ENCODE measurements around the gene PLXNA4.

PLXNA4 gene

DNA sequence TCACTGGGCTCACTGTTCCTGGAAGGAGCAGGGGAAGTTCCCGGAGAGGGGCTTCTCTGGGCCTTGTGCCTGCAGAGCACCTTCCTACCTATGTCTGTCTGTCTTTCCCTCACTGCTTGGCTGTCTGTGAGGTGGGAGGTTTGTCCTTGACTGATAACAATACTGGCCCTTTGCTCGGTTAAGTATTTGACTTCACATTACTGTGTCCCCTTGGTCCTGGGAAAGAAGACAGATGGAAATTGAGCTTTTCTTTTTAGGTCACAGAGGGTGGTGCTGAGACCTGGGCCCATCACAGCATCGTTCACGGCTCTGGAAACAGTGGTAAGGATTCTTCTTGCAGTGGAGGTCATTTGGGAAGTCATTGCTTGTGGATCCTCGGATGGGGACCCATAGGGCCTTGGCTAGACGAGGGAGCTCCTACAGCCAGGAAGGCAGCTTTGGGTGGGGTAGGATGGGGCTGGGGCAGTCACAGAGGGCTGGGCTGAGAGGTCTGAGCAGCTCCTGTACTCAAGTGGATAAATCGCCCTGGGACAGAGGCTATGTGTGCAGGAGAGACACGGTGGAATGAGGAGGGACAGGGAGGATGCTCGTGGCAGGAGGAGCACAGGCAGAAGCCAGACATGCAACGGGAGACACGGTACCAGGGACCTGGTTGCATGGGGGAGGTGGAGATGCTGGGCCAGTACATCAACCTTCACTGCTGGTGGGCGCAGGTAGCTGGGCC is 450.2 kb downstream of the PLXNA4 start:
- FAIRE-seq: no peak
- DNase-seq (ENCODE audit: insufficient read length): no peak
- no peak for TF ChIP-seq TAF1 (IDR thresholded peaks at IDR 0.05; ENCODE audit: borderline replicate concordance, low read depth, low read length)
- TF ChIP-seq POLR2A (IDR thresholded peaks at IDR 0.05; ENCODE audit: low read depth, low read length): no peak
- no peak for TF ChIP-seq POLR2AphosphoS5 (IDR thresholded peaks at IDR 0.05; ENCODE audit: low read depth, low read length)

DNA sequence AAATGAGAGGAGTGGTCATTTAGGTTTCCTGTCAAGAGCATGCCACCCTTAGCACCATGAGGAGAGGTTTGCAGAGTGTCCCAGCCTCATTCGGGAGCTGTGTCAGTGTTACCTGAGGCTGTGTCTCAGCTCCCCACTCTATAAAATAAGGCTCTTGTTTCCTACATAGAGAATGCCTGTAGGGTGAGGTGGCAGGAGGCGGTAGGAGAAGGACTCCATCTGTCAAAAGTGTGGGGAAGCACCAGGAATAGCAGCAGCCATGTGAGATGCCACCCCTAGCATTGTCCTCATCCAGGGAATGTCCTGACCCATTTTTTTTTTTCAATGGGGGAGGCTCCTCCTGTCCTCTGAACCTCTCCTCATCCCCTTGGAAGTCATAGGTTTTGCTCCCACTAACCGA is 451.2 kb downstream of the PLXNA4 start:
- TF ChIP-seq POLR2AphosphoS5 (IDR thresholded peaks at IDR 0.05; ENCODE audit: low read depth, low read length): no peak
- no peak for TF ChIP-seq TAF1 (IDR thresholded peaks at IDR 0.05; ENCODE audit: borderline replicate concordance, low read depth, low read length)
- TF ChIP-seq POLR2A (IDR thresholded peaks at IDR 0.05; ENCODE audit: low read depth, low read length): no peak
- DNase-seq (ENCODE audit: insufficient read length) (no peak), FAIRE-seq (no peak)

DNA sequence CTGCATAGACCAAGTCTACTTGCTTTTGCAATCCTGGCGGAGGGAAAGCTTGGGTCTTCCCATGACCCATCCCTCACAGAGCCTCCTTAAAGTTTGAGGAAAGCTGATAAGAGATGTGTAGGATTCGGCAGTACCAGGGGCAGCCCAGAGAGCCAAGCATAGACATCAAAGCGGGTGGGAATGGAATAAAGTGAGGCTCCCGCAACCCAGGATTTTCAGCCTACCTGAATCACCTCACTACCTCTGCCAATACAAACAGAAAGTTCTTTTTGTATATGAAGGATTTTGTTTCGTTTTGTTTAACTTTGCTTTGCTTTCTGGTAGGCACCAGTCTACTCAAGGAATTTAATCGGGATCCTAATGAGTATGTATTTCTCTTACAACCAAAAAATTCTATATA is 451.7 kb downstream of the PLXNA4 start:
- no peak for TF ChIP-seq TAF1 (IDR thresholded peaks at IDR 0.05; ENCODE audit: borderline replicate concordance, low read depth, low read length)
- TF ChIP-seq POLR2A (IDR thresholded peaks at IDR 0.05; ENCODE audit: low read depth, low read length): no peak
- no peak for TF ChIP-seq POLR2AphosphoS5 (IDR thresholded peaks at IDR 0.05; ENCODE audit: low read depth, low read length)
- DNase-seq (ENCODE audit: insufficient read length): no peak
- no peak for FAIRE-seq

DNA sequence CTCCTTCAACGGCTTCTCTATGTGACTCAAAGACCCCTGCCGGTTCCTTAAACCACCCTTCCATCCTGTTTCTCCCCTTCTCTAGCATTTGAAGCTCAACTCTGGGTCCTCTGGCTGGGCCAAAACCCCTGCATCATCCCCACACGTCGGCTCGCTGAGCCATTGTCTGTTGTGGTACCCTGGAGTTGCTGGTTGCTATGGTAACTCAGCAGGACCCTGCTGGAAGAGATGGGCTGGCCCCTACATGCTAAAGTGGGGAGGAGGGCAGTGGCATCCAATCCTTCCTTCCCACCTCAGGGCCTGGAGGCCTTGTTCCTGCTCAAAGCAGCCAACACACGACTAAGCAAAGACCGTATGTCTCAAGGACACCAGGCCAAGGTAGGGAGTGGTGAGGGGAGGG is 452.5 kb downstream of the PLXNA4 start:
- TF ChIP-seq TAF1 (IDR thresholded peaks at IDR 0.05; ENCODE audit: borderline replicate concordance, low read depth, low read length) (no peak), POLR2A (IDR thresholded peaks at IDR 0.05; ENCODE audit: low read depth, low read length) (no peak), POLR2AphosphoS5 (IDR thresholded peaks at IDR 0.05; ENCODE audit: low read depth, low read length) (no peak)
- FAIRE-seq (no peak), DNase-seq (ENCODE audit: insufficient read length) (no peak)

DNA sequence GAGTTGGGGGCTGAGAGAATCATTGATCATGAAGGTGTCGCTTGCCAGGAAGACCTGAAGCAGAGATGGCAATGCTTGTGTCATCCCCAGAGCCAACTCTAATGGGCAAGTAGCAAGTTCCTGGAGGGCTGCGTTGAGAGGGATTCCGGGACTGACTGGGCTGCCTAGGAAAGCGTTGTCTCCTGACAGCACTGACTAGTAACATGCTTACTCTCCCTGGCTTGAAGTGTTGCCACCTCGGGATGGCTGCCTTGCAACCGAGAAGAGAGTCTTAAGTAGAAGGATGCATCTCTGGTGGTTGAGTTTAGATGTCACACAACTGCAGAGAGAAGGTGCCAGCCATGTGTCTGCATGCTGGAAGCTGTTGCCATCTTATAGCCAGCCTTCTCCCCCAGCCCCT is 453.4 kb downstream of the PLXNA4 start:
- FAIRE-seq: no peak
- DNase-seq (ENCODE audit: insufficient read length): no peak
- TF ChIP-seq POLR2AphosphoS5 (IDR thresholded peaks at IDR 0.05; ENCODE audit: low read depth, low read length): no peak
- TF ChIP-seq TAF1 (IDR thresholded peaks at IDR 0.05; ENCODE audit: borderline replicate concordance, low read depth, low read length): no peak
- TF ChIP-seq POLR2A (IDR thresholded peaks at IDR 0.05; ENCODE audit: low read depth, low read length): no peak

DNA sequence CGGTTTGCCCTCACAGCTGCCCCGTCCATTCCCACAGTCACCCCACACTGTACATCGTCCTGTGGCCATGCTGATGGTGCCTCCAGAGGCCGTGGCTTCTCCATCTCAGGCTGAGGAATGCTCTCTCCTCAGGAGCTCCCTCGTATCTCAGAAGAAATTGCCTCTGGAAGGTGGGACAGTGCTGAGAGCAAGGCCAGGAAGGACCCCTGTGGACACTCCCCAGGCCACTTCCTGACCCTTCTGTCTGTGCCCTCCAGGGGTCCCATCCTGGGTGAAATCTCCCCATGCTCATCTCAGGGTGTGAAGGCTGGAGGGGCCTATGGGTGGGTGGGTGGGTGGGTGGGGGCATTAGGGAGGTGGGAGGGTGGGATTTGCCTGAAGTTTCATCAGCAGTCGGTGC is 454.3 kb downstream of the PLXNA4 start:
- DNase-seq (ENCODE audit: insufficient read length) (no peak), FAIRE-seq (no peak)
- TF ChIP-seq TAF1 (IDR thresholded peaks at IDR 0.05; ENCODE audit: borderline replicate concordance, low read depth, low read length) (no peak), POLR2A (IDR thresholded peaks at IDR 0.05; ENCODE audit: low read depth, low read length) (no peak), POLR2AphosphoS5 (IDR thresholded peaks at IDR 0.05; ENCODE audit: low read depth, low read length) (no peak)

DNA sequence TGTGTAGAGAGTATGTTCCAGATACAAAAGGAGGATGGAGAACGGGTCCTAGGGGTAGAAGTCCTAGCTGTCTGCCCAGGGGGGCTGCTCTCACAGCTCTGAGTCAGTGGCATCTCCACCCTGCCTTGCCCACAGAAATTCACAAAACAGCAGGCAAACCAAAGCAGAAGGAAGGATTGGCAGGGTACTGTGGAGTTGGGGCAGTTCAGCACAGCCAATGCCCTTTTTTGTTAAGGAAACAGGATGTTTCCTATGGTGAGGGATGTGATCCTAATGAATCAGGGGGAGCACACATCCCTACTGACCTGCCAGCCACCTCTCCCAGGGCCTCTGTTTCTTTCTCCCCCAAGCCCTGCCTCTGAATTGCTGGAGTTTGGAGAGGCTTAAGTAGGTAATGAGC is 457.6 kb downstream of the PLXNA4 start:
- no peak for TF ChIP-seq POLR2A (IDR thresholded peaks at IDR 0.05; ENCODE audit: low read depth, low read length)
- TF ChIP-seq POLR2AphosphoS5 (IDR thresholded peaks at IDR 0.05; ENCODE audit: low read depth, low read length): no peak
- no peak for TF ChIP-seq TAF1 (IDR thresholded peaks at IDR 0.05; ENCODE audit: borderline replicate concordance, low read depth, low read length)
- FAIRE-seq (no peak), DNase-seq (ENCODE audit: insufficient read length) (no peak)

DNA sequence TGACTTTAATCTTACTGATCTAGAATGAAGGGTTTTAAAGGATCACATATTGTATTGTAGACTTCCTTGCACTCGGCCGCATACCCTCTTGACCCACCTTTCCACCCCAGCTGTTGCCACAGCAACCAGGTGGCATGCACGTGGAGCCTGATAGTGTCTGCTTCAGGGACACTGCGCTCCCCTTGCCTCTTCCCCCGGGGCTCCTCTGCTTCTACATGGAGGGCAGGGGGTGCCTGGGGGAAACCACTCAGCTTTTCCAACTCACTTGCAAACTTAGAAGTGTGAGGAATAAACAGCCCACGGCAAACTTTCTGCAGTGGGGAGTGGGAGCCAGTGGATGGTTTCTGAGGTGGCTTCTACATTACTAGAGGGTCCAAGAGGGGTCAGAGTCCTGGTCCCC is 458.6 kb downstream of the PLXNA4 start:
- TF ChIP-seq POLR2A (IDR thresholded peaks at IDR 0.05; ENCODE audit: low read depth, low read length): no peak
- TF ChIP-seq POLR2AphosphoS5 (IDR thresholded peaks at IDR 0.05; ENCODE audit: low read depth, low read length): no peak
- TF ChIP-seq TAF1 (IDR thresholded peaks at IDR 0.05; ENCODE audit: borderline replicate concordance, low read depth, low read length): no peak
- FAIRE-seq: no peak

DNA sequence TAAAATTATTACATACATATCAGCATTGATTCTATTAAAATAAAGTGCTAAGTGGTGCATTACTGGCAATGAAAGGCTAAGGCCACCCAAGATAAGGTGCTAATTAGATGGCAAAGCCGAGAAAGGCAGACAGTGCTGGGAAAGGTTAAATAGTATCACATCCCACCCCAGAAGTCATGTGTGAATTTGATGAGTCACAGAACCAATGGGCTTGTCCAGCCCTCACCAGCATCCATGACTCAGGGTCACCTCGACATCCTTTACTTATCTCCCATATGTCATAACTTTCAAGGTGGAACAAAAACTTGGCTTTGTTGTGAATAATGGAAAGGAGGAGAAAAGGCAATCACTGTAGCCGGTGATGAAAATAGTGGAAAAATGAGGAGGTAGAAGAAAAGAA is 459.1 kb downstream of the PLXNA4 start:
- no peak for DNase-seq (ENCODE audit: insufficient read length)
- no peak for FAIRE-seq
- TF ChIP-seq POLR2AphosphoS5 (IDR thresholded peaks at IDR 0.05; ENCODE audit: low read depth, low read length): no peak
- no peak for TF ChIP-seq TAF1 (IDR thresholded peaks at IDR 0.05; ENCODE audit: borderline replicate concordance, low read depth, low read length)
- no peak for TF ChIP-seq POLR2A (IDR thresholded peaks at IDR 0.05; ENCODE audit: low read depth, low read length)

More for the DNA sequence above, 458.6 kb downstream of the PLXNA4 start:
- no peak for DNase-seq (ENCODE audit: insufficient read length)

DNA sequence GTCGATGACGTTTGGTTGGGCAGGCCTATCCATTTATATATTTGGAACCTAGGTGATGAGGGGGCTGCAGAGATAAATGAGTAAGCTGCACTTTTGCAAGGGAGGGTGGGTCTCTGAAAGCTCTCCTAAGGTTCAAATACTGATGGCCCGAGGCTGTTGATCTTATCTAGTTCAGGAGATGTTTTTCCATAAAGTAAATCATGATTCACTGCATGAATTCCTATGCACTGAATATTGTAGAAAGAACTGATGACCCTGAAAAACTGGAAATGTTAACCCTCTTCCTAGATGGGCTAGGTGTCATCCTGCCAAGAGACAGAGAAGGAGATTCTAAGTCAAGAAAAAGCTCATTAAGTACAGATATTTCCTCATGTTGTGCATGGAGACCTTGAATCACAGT is 459.9 kb downstream of the PLXNA4 start:
- no peak for FAIRE-seq
- TF ChIP-seq TAF1 (IDR thresholded peaks at IDR 0.05; ENCODE audit: borderline replicate concordance, low read depth, low read length) (no peak), POLR2A (IDR thresholded peaks at IDR 0.05; ENCODE audit: low read depth, low read length) (no peak), POLR2AphosphoS5 (IDR thresholded peaks at IDR 0.05; ENCODE audit: low read depth, low read length) (no peak)
- DNase-seq (ENCODE audit: insufficient read length): no peak

DNA sequence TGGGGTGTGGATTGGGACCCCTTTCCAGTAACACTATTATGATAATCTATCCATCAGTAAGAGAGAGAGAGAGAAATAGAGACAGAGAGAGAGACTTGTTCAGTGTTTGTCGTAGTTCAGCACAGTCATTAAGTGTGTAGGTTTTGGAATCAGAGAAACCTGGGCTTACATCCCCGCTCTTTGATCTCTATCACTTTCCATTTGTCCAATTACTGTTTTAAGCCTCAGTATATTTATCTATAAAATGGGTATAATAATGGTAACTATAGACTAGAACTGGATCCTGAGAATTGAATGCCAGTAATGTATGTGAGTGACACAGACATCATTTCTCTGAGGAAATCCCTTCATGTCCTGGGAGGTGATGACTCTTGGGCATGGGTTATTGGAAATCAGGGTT is 460.5 kb downstream of the PLXNA4 start:
- FAIRE-seq (no peak), DNase-seq (ENCODE audit: insufficient read length) (no peak)
- TF ChIP-seq POLR2A (IDR thresholded peaks at IDR 0.05; ENCODE audit: low read depth, low read length) (no peak), POLR2AphosphoS5 (IDR thresholded peaks at IDR 0.05; ENCODE audit: low read depth, low read length) (no peak), TAF1 (IDR thresholded peaks at IDR 0.05; ENCODE audit: borderline replicate concordance, low read depth, low read length) (no peak)

DNA sequence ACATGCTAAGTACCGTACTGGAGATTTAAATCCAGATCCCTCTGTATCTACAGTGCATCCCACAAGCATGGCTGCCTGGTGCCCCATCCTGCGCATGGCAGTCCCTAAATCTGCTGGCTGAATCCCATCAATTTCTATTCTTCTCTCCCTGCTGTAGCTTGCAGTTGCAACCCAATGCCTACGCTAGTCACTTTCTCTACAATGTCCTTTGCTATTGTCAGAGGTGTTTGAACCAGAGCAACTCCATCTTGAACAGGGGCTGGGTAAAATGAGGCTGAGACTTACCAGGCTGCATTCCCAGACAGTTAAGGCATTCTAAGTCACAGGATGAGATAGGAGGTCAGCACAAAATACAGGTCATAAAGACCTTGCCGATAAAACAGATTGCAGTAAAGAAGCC is 461.2 kb downstream of the PLXNA4 start:
- no peak for TF ChIP-seq POLR2AphosphoS5 (IDR thresholded peaks at IDR 0.05; ENCODE audit: low read depth, low read length)
- DNase-seq (ENCODE audit: insufficient read length) (no peak), FAIRE-seq (no peak)

Data from GM12892 (cell line).